OCI-LY1 (cell line): Measurements from ENCODE around the gene CD83.

Experiments used
- H2AFZ ChIP-seq: fragments of 200-600 bp; sonication (generic), shearing (Covaris generic); 2 replicates; pipeline ENCODE4 v1.6.0; 2014; ENCODE audit warnings: antibody characterized with exemption, mild to moderate bottlenecking, low read length
- H3F3A ChIP-seq: fragments of 200-600 bp; sonication (generic), shearing (Covaris generic); 2 replicates; pipeline ENCODE4 v1.6.0; 2014; ENCODE audit warnings: mild to moderate bottlenecking, antibody characterized with exemption, low read length, moderate library complexity; ENCODE audit not compliant: insufficient read depth
- H3K27ac ChIP-seq: fragments of 200-600 bp; sonication (generic); 2 replicates; pipeline ENCODE4 v1.5.1; 2014; ENCODE audit warnings: low read length, mixed run types, mild to moderate bottlenecking, low read depth; ENCODE audit not compliant: poor library complexity, severe bottlenecking
- H3K27me3 ChIP-seq: fragments of 200-600 bp; sonication (generic); 2 replicates; pipeline ENCODE4 v1.6.0; 2014; ENCODE audit warnings: antibody characterized with exemption, mild to moderate bottlenecking, low read length, moderate library complexity; ENCODE audit not compliant: insufficient read depth
- H3K36me3 ChIP-seq: fragments of 200-600 bp; sonication (generic); 2 replicates; pipeline ENCODE4 v1.6.1; 2014; ENCODE audit warnings: mild to moderate bottlenecking, antibody characterized with exemption, low read length, moderate library complexity, mixed read lengths; ENCODE audit not compliant: insufficient read depth
- H3K4me1 ChIP-seq: fragments of 200-600 bp; sonication (generic); 2 replicates; pipeline ENCODE4 v1.5.1; 2014; ENCODE audit warnings: mild to moderate bottlenecking, low read length, moderate library complexity; ENCODE audit not compliant: insufficient read depth, severe bottlenecking
- H3K4me2 ChIP-seq: fragments of 200-600 bp; sonication (generic), shearing (Covaris generic); 2 replicates; pipeline ENCODE4 v1.6.1; 2014; ENCODE audit warnings: low read length
- H3K4me3 ChIP-seq: fragments of 200-600 bp; sonication (generic); 2 replicates; pipeline ENCODE4 v1.5.1; 2014; ENCODE audit warnings: low read length, low read depth, mild to moderate bottlenecking, mixed read lengths; ENCODE audit not compliant: poor library complexity, severe bottlenecking
- H3K79me2 ChIP-seq: fragments of 200-600 bp; shearing (Covaris generic); 2 replicates; pipeline ENCODE4 v1.6.1; 2016; ENCODE audit warnings: mixed run types, low read length, mixed read lengths; ENCODE audit not compliant: insufficient read depth
- H3K9ac ChIP-seq: fragments of 200-600 bp; sonication (generic), shearing (Covaris generic); 2 replicates; pipeline ENCODE4 v1.6.1; 2014; ENCODE audit warnings: mild to moderate bottlenecking, low read length, mixed read lengths
- H3K9me2 ChIP-seq: fragments of 200-600 bp; sonication (generic), shearing (Covaris generic); 2 replicates; pipeline ENCODE4 v1.6.1; 2014; ENCODE audit warnings: low read depth, mild to moderate bottlenecking, low read length, mixed read lengths
- H3K9me3 ChIP-seq: fragments of 200-600 bp; shearing (Covaris generic); 2 replicates; pipeline ENCODE4 v1.6.1; 2014; ENCODE audit warnings: low read length, mixed read lengths
- H4K20me1 ChIP-seq: fragments of 200-600 bp; sonication (generic), shearing (Covaris generic); 2 replicates; pipeline ENCODE4 v1.6.0; 2016; ENCODE audit warnings: mild to moderate bottlenecking, low read length; ENCODE audit not compliant: insufficient read depth
- CTCF ChIP-seq: fragments of 200-600 bp; sonication (generic), shearing (Covaris generic); IDR thresholded peaks from 2 replicates; pipeline ENCODE4 v1.5.1; 2017; ENCODE audit warnings: mild to moderate bottlenecking, antibody characterized with exemption, low read length, moderate library complexity, mixed read lengths
- EZH2 ChIP-seq: fragments of 200-600 bp; sonication (generic), shearing (Covaris generic); IDR thresholded peaks from 2 replicates; pipeline ENCODE4 v1.8.0; 2017; ENCODE audit warnings: borderline replicate concordance, mixed run types, mild to moderate bottlenecking, antibody characterized with exemption, low read length, moderate library complexity, mixed read lengths

Gene CD83

GRCh38 chr6:14142063-14142450 lies 24.5 kb downstream of the CD83 start:
- Histone ChIP-seq H3K9ac (no peak overlapping the region), H3K27ac (no peak overlapping the region), H2AFZ (no peak overlapping the region), H4K20me1 (no peaks in the 10 kb centered on the region), H3K4me1 (no peaks in the 10 kb centered on the region), H3K4me2 (no peak overlapping the region), H3K9me2 (no peaks in the 10 kb centered on the region), H3K79me2 (no peaks in the 10 kb centered on the region), H3K4me3 (no peak overlapping the region), H3F3A (no peaks in the 10 kb centered on the region), H3K27me3 (no peaks in the 10 kb centered on the region), H3K9me3 (no peaks in the 10 kb centered on the region), H3K36me3 (no peaks in the 10 kb centered on the region)
- no peak for TF ChIP-seq CTCF

DNA sequence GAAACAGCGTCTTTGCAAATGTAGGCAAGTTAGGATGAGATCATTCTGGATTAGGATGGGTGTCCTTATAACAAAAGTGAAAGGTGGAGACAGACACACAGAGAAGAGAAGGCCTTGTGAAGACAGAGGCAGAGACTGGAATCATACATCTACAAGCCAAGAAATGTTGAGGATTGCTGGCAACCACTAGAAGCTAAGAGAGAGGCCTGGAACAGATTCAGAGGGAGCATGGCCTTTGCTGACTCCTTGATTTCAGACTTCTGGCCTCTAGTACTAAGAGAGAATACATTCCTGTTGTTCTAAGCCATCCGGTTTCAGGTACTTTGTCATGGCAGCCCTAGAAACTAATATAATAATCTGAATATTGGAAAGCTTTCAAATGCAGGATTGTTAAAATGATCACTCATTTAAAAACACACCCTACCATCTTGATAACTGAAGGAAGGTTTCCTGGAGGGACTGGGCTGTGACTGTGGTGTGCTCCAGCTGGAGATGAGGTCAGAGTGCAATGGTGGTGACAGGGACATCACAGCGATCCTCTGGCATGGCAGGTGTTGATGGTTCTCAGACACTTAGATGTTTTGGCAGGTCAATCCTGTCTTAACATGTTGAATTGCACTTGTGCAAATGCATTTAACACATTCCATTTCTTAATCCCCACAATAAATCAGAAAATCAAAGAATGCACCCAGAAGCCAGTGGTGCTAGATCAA lies 25.1 kb downstream of the CD83 start:
- H3K36me3 ChIP-seq, result no peaks in the 10 kb centered on the region
- no peak overlapping the region for H3K4me3 ChIP-seq
- H3K27ac ChIP-seq, result no peak overlapping the region
- H3K9me2 ChIP-seq, result no peaks in the 10 kb centered on the region
- H2AFZ ChIP-seq, result no peak overlapping the region
- no peaks in the 10 kb centered on the region for H3K9me3 ChIP-seq
- H3F3A ChIP-seq, result no peaks in the 10 kb centered on the region
- no peak for TF ChIP-seq CTCF
- no peak for TF ChIP-seq EZH2
- no peak overlapping the region for H3K4me2 ChIP-seq
- H4K20me1 ChIP-seq, result no peaks in the 10 kb centered on the region
- H3K4me1 ChIP-seq, result no peaks in the 10 kb centered on the region
- no peak overlapping the region for H3K9ac ChIP-seq
- no peaks in the 10 kb centered on the region for H3K79me2 ChIP-seq
- H3K27me3 ChIP-seq, result no peaks in the 10 kb centered on the region

GRCh38 chr6:14143305-14143704 lies 25.7 kb downstream of the CD83 start:
- no peak overlapping the region for H3K4me2 ChIP-seq
- H3K4me1 ChIP-seq, result no peaks in the 10 kb centered on the region
- H3K79me2 ChIP-seq, result no peaks in the 10 kb centered on the region
- no peaks in the 10 kb centered on the region for H3K27me3 ChIP-seq
- H3K27ac ChIP-seq, result no peak overlapping the region
- no peaks in the 10 kb centered on the region for H4K20me1 ChIP-seq
- no peak overlapping the region for H3K4me3 ChIP-seq
- no peaks in the 10 kb centered on the region for H3K9me3 ChIP-seq
- no peak overlapping the region for H2AFZ ChIP-seq
- no peaks in the 10 kb centered on the region for H3K9me2 ChIP-seq
- H3K36me3 ChIP-seq, result no peaks in the 10 kb centered on the region
- no peaks in the 10 kb centered on the region for H3F3A ChIP-seq
- H3K9ac ChIP-seq, result no peak overlapping the region
- no peak for TF ChIP-seq CTCF
